Stimulated activated CD8-positive, alpha-beta memory T cell treated with anti-CD3 and anti-CD28 coated beads, Interleukin-15, amount 100 ng/mL, for 24 hours (primary cell): ENCODE results near the gene APC.

Experiments used
- DNase-seq: peaks from one replicate; pipeline ENCODE4 v3.0.0-alpha.2; 2020; ENCODE audit warnings: low read depth

Gene APC

DNA sequence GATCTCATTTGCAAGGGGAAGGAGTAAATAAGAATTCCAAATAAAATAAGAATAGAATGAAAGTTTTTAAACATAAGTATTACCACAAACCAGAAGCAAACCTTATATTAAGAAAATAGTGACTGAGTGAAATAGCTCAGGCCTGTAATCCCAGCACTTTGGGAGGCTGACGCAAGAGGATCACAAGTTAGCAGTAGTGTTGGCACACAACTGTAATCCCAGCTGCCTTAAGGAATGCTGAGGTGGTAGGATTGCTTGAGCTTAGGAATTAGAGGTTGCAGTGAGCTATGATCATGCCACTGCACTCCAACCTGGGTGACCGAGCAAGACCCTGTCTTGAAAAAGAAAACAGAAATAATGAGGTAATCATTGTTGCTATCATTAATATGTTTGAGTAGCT, 47.0 kb downstream of the APC start:
- no peak for DNase-seq

DNA sequence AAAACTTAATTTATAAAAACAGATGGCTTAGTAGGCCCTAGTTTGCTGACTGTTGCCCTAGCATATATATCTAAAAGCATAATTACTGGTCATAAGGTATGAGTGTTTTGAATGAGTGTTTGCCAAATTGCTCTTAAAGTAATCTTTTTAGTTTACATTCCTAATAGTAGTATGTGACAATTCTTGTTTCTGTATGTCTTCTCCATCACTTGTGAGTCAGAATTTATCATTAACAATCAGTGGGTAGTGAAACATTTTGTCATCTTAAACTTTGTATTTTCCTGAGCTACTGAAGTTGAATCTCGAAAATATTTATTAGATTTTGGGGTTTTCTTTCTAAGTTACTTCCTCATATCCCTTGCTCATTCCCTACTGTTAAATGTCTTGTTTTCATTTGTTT, 49.6 kb downstream of the APC start:
- DNase-seq: no peak

DNA sequence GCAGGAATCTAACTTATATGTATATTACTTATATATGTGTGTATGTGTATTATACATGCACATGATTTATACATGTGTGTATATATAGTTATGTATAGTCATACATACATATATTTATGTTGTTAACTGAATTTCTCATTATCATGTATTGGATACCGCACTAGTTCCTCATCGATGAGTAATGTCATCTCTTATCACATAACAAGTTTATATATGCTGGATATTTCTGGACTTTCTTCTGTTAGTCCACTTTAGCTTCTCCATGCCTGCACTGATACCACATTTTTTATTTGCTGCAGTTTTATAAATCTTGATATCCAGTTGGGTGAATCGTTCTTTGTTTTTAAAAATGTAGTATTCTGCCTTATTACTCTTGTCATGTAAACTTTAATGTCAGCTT, 50.2 kb downstream of the APC start:
- DNase-seq: no peak

DNA sequence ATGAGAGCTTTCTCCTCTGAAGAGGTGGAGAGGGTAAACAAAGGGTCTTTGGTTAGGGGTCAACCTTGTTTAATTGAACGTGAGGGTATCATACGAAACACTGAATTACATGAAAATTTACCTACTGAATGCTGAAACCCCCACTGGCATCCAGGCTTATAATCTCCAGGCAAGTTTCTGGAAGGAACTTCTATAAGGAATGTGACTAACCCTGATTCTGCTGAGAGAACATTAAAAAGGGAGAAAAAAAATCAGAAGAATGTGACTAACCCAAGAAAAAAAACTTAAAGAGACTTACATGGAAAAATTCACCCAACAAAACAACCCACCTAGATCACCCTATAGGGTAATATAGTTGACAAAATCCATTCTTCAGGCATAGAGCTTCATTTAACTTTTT, 55.5 kb downstream of the APC start:
- DNase-seq: no peak

DNA sequence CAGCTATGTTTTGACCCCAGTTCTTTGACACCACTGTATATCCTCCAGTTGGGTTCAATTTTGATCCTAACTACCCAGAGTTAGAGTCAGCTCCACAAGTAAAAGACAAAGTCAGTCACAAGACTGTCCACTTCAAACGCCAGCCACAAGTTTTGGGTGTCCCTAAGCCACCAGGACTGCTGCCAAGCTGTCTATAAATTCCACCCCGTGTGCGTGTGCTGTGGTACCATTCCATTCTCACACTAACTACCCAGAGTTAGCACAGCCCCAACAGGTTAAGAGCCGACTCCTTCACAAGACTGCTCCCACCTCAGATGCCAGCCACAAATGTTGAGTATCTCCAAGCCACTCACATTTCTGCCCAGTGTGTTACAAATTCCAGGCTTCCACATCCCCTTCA, 56.7 kb downstream of the APC start:
- no peak for DNase-seq

DNA sequence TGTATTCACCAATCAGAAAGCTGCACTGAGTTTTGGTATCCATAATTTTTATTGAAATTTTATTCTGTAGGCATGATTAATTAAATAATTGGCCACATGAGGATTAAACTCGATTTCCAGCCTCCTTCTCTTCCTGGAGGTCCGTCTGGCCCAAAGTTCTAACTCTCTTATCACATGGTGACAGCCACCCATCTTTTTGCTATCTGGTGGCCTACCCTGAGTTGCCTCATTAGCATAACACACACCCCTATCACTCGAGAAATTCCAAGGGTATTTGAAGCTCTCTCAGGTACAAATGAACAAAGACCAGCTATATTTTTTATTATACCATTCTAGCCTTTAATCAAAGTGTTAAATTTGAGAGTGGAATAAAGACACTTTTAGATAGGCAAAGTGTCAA, 57.7 kb downstream of the APC start:
- DNase-seq: no peak

DNA sequence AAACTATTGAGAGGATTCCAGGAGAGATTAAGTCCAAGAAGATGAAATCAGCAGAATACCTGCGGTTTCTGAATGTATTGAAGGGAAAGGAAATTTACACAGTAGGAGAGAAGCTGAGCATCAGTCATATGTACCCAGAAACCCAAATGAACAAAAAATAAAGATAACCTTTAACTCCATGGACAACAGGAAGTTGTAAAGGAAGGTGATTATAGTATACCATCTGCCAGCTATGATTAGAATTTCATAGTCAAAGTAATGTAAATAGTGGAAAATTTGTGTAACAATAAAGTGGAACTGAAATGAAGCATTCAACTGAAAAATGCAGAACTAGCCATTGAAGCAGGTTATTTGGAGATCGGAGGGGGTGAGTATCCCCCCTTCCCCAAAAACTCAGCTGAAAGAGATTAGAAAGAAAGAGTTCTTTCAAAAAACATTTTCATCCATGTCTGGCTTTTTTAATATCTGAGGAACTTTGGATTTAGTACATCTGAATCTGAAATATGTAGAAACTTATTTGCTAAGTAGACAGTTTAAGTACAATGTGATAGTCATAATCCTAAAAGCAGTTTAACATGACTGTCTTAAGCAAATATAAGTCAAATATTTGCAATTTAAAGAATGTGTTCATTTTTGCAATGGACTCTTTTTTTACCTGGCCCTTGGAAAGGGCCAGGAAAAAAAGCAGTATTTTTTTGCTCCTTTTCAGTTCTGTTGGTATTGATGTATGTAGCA, 58.4 kb downstream of the APC start:
- DNase-seq: no peak

DNA sequence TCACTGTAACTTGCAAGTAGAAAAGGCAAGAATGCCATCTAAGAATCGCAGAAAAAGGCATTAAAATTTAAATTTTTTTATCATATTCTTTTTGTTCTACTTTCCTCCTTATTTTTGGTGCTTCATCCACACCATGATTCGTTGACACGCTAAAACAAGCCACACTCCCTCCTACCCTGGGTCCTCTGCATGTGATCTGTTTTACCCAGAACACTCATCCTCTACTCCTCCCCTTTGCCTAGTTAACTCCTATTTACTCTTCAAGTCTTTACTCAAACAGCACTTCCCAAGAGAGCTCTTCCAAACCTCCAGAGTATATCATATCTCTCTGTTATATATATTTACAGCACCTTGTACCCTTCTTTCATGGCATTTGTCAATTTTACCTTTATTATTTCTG, 62.0 kb downstream of the APC start:
- no peak for DNase-seq

DNA sequence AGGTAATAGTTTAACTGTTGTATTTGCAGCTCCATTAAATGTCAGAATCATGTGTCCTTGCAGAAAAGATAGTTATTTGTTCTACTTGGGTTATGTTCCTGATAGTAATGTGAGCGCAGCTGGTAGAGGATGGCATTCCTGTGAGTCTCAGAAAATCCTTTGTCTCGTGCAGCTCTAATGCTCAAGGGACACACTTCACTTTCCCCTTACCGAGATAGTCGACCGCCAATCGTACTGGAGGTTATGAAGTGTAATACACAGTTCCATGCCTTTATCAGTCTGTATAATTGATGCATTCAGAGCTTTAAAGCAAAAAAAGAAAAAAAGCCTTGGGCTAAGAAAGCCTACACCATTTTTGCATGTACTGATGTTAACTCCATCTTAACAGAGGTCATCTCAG, 63.2 kb downstream of the APC start:
- no peak for DNase-seq

DNA sequence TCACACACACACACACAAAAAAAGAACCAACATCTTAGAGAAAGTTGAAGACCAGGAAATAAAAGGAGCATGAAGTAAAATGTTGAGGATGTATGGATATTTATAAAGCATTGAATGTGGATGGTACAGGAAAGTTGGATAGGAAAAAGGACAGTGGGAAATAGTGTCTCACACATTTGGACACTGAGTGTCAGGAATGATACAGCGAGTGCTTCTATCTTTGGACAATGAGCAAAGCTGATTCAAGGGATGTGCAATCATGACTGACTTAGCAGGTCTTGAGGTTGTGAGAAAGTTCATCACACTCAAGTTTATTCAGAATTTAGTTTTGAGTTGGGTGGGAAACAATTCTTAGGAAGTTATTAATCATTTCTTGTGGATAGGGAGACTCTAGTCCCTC, 73.3 kb downstream of the APC start:
- no peak for DNase-seq

DNA sequence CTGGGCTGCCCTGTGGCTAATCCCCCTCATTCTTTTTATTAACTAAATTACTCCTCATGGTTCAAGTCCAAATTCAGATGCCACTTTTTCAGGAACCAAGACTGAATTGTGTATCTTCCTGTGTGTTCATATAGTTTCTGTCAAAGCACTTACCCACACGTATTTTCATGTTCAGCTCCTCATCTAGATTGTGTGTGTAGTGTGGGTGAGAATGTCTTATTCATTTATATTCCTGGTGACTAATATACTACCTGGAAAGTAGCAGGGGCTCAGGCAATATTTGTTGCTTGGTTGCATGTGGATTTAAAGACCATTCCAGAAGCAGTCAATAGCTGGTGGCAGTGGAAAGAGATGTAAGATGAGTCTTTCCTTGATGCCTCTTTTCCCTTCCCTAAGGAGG, 74.9 kb downstream of the APC start:
- DNase-seq: no peak

DNA sequence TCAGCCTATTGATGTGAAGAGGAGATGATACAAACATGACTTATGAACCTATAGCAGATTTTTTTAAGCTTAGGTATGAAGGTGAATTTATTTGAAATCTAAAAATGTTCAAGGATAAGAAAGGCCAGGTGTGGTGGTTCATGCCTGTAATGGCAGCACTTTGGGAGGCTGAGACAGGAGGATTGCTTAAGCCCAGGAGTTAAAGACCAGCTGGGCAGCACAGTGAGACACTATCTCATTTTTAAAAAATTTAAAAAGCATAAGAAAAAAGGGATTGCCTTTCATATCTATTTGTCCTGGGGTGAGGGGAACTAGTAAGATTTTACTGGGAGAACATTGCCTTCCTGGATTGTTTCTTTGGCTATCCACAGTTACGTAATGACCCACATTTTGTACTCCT, 82.6 kb downstream of the APC start:
- DNase-seq: no peak

DNA sequence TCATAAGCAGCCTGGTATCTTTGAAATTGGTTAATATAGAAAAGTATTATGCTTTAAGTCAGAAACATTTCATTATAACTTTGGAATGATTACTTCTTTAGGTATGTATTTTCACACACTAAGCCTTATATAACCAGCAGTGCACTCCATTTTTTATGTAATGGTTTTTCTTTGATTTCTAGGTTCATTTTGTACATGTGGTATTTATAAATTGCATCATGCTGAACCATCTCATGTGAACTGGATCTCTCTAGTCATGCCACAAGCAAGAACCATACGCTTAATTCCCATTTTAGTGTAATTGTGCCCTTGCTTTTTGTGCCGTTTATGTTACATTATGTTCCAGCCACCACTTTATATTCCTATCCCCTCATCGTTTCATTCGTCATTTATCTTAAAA, 84.8 kb downstream of the APC start:
- DNase-seq: no peak

DNA sequence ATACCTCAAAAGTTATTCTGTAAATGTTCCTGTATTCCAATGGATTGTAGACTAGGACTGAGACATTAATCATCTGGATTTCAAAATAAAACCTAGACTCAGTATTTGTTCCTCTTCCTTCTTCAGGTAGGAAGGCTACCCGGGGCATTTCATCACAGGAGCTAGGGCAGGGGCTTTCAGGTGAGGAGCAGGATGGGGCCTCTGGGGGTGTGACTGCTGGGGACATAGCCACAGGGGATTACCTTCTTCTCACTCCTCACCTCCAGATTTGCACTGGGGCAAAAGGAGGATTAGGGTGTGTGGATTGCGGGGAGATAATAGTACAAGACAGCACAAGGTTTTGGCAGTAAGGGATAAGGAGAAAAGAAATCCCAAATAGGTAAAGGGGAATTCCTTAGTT, 85.5 kb downstream of the APC start:
- no peak for DNase-seq

DNA sequence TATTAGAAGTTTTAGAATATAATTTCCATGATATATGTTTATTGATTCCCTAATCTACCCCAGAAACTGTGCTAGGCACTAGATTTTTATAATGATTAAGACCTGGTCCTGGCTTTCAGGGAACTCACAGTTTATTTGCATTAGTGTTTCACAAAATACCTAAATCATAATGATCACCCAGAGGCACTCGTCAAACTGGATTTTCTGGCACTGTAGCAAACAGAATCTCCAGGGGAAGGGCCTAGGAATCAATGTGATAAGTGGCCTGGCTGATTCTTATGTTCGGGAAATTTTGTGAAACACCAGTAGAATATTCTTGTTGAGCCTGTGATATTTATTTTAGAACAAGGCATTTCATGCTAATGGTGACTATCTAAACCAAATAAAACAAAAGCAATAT, 86.0 kb downstream of the APC start:
- DNase-seq: no peak

DNA sequence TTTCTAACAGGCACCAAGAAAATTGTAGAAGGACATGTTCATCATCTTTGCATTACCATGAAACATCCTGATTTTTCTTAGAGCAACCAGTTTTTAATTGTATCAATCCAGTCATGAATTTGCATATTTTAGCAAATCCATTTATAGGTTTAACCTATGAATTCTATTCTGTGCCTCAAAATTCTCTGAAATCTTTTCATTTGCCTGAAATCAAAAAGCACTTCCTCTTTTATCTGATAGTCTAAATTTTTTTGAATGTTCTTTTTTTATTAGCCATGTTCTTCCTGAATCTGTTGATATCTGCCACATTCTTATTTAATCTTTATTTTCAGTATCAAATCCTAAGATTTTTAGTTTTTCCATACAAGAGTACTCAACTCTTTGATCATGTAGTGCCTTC, 86.5 kb downstream of the APC start:
- no peak for DNase-seq

DNA sequence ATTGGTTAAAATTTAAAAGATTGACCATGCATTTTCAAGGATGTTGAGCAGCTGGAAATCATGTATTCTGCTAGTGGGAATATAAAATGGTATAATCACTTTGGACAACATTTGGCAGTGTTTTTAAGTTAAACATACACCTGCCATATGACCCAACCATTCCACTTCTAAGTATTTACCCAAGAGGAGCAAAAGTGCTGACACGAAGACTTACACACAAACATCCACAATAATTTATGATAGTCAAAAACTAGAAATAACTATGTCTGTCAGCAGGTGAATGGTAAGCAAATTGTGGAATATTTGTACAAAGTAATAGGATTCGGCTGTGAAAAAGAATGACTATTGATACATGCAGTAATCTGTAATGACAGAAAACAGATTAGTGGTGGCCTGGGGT, 92.7 kb downstream of the APC start:
- no peak for DNase-seq

DNA sequence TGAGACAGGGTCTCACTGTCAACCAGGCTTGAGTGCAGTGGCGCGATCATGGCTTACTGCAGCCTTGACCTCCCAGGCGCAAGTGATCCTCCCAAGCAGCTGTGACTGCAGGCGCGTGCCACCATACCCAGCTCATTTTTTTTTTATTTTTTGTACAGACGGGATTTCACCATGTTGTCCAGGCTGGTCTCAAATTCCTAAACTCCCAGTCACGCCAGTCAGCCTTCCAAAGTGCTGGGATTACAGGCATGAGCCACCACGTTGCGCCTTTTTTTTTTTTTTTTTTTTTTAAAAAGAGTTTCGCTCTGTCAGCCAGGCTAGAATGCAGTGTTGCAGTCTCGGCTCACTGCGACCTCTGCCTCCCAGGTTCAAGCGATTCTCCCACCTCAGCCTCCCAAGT, 96.3 kb downstream of the APC start:
- no peak for DNase-seq

DNA sequence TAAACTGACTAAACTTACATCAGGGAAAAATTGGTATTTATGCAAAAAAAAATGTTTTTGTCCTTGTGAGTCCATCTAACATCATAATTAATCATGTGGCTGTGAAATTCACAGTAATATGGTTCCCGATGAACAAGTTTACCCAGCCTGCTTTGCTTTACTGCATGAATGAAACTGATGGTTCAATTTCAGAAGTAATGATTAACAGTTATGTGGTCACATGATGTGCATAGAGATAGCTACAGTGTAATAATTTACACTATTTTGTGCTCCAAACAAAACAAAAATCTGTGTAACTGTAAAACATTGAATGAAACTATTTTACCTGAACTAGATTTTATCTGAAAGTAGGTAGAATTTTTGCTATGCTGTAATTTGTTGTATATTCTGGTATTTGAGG, 106.8 kb downstream of the APC start:
- no peak for DNase-seq

DNA sequence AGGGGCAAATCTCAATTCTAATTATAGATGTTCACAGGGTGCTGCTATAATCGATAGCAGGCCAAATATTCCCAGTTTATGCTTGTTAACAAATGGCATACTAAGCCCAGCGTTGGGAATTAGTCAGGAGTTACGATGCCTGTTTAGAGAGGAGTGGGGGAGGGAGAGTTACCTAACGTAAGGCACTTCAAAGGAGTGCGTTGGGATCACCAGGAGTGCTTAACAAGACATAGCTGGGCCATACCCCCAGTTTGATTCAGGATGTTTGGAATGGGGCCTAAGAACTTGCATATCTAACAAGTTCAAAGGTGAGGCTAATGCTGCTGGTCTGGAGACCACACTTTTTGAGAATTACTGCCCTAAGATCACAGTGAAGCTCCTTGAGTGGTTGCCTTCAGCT, 108.9 kb downstream of the APC start:
- no peak for DNase-seq

DNA sequence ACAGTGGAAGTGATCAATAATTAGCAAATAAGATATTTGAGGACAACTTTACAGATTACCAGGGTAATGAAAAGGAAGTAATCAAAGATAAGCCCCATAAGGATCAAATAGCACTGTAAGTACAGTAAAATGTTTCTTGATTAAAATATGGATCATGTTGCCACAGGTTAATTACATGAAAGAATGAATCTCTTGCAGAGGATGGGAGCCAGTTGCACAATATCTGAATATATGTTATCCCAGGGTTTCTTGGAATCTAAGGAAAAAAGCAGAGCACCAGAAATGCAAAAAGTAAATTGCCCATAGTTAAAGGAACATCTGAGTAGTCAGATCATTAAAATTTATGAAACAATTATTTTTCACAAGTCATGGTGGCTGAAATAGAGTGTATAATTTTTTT, 109.6 kb downstream of the APC start:
- no peak for DNase-seq

DNA sequence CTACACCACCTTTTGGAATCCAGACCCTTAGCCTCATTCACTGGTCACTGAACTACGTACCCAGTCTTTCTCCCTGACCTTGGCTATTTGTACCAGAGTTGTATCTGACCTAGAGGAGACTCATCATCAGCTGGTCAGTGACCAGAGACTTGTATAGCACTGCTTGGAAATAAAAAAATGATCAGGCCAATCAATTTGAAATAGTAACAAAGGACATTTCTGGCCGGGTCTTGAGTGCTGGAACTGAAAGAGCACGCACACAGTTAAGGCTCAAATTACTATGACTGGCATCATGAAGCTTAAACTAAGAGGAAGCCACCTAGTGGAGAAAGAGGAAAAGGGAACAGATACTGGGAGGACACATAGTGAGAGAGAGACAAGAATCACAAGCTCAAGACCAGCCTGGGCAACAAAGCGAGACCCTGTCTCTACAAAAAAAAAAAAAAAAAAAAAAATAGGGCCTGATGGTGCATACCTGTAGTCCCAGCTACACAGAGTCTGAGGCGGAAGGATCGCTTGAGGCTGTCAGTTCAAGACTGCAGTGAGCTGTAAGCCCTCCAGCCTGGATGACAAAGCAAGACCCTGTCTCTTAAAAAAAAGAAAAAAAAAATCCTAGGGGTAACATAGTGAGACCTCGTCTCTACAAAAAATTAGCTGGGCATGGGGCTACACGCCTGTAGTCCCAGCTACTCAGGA, 110.6 kb downstream of the APC start:
- DNase-seq: no peak

DNA sequence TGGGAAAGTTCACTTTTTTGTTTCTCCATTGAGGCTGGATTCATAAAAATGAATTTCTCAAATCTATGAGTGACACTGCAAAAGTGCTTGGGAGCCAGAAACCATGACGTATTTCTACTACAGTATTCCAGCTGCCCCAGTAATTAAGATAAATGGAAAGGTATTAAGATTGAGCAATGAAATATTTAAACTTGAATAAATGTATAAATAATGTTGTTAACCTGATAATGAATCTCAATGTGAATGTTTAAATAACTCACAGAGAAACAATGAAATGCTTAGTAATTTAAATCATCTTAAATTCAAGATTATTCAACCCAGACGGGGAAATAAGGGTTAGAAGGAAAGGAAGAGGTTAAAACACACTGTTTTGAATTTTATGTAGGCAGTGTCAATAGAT, 112.2 kb downstream of the APC start:
- DNase-seq: no peak

DNA sequence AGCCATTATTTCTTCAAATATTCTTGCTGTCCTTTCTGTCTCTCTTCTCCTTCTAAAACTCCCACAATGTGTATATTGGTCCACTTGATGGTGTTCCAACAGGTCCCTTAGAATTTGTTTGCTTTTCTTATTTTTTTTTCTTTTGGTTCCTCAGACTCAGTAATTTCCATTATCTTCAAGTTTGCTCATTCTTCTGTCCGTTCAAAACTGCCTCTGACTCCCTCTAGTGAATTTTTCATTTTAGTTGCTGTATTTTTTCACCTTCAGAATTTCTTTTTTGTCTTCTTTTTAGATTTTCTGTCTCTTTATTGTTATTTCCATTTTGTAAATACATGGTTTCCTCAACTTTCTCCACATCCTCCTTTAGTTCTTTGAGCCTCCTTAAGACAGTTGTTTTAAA, 117.0 kb downstream of the APC start:
- no peak for DNase-seq
